Keratinocyte (primary cell): ENCODE measurements around the gene MGP.

Experiments
- CTCF ChIP-seq, 3 experiments: IDR thresholded peaks in 1 of 3; conservative IDR thresholded peaks in 1 of 3; optimal IDR thresholded peaks in 1 of 3; 2 replicates in 2 of 3; 3 replicates in 1 of 3; pipeline versions ENCODE3 to v1.5.1; 2011; ENCODE audit warnings: low read length in 3 of 3, mild to moderate bottlenecking in 3 of 3, moderate library complexity in 2 of 3, control low read depth in 1 of 3, inconsistent platforms in 1 of 3; ENCODE audit not compliant: insufficient read depth in 2 of 3; ENCODE audit errors: extremely low read depth in 1 of 3
- EZH2 ChIP-seq: IDR thresholded peaks from one replicate; pipeline ENCODE4 v1.6.1; 2012; ENCODE audit warnings: inconsistent platforms, mild to moderate bottlenecking, low read length, moderate library complexity

- TF ChIP-seq CTCF (optimal IDR thresholded peaks at IDR 0.05 in 1 of 3, IDR thresholded peaks at IDR 0.05 in 1 of 3, conservative IDR thresholded peaks at IDR 0.05 in 1 of 3; ENCODE audit: extremely low read depth in 1 of 3, insufficient read depth in 2 of 3, low read length in 3 of 3) (no peak), EZH2 (no peak)
These were observed 51.1 kb downstream of the MGP start for GRCh38 chr12:14834509-14834908.
